ENCODE measurements around the gene CCDC6.

DNA sequence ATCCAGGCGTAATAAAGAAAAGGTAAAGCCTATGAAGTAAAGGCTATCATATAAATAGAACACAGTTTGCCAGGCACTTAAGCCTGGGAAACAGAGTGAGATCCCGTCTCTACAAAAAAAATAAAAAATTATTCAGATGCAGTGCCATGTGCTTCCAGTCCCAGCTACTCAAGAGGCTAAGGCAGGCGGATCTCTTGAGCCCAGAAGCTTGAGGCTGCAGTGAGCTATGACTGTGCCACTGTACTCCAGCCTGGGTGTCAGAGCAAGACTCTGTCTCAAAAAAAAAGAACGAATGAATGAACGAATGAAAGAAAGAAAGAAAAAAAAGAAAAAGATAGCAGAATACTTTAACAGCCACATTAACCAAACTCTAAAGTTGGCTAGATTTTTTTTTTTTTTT lies 85.9 kb downstream of the CCDC6 start:
- TF ChIP-seq POLR2A (IDR thresholded peaks at IDR 0.05) = no peak
- TF ChIP-seq, protein P1, sequence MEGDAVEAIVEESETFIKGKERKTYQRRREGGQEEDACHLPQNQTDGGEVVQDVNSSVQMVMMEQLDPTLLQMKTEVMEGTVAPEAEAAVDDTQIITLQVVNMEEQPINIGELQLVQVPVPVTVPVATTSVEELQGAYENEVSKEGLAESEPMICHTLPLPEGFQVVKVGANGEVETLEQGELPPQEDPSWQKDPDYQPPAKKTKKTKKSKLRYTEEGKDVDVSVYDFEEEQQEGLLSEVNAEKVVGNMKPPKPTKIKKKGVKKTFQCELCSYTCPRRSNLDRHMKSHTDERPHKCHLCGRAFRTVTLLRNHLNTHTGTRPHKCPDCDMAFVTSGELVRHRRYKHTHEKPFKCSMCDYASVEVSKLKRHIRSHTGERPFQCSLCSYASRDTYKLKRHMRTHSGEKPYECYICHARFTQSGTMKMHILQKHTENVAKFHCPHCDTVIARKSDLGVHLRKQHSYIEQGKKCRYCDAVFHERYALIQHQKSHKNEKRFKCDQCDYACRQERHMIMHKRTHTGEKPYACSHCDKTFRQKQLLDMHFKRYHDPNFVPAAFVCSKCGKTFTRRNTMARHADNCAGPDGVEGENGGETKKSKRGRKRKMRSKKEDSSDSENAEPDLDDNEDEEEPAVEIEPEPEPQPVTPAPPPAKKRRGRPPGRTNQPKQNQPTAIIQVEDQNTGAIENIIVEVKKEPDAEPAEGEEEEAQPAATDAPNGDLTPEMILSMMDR (IDR thresholded peaks at IDR 0.05) = no peak

All from sigmoid colon (tissue), 3 donors.